ENCODE data around the gene TST. TPM values are rescaled to one million over a fixed set of nuclear protein-coding genes. Genes with fewer than 3 reads are reported as not detected.

TST gene
- total and polyA plus RNA-seq, 2 of the 8 experiments (the other 6 are each of a cell fraction or from before 2014, with no cell fraction given), result 22.6 to 61.6 TPM

- no peak overlapping the region for H2BK20ac ChIP-seq (ENCODE audit: low read length)
- 80% methylated on average over 43 of the region's 45 CpGs; no CpG with 5 or more reads in 1 of the 2 experiments for WGBS, 2 experiments (ENCODE audit: extremely low coverage in 1 of 2, insufficient coverage in 1 of 2, insufficient read length in 1 of 2, insufficient replicate concordance in 2 of 2, low coverage in 1 of 2, low lambda C conversion rate in 2 of 2, missing lambda C conversion rate in 1 of 2)
- peak overlapping the region; percentile 34; the same call in 1 of the 2 replicates for H3K18ac ChIP-seq (ENCODE audit: extremely low read depth, low read length)
- H3K4me1 ChIP-seq (replicated peaks in 1 of 4; ENCODE audit: control insufficient read depth in 3 of 4, insufficient read depth in 4 of 4, low read length in 3 of 4), result peaks cover 0 to 21% (median 10%) of the 10 kb centered on the region in 4 experiments; a peak in 6 of 7 replicates
- ChIA-PET CTCF (ENCODE audit: partially characterized antibody) (interaction anchor here (0.9 to 5.4 kb wide), 6 partner anchors 11 to 242 kb away, joined by 3 to 37 read pairs (median 5); no protein-coding TSS in a partner anchor), POLR2A (ENCODE audit: partially characterized antibody) (interaction anchor here (0.7 to 4.3 kb wide), 16 partner anchors 8 to 522 kb away, joined by 3 to 33 read pairs (median 4); partner anchors contain the start of gene KCTD17)
- peak overlapping the region; percentile 73 to 89 for H3K4me2 ChIP-seq (ENCODE audit: insufficient read depth in 1 of 2, low read depth in 2 of 2, low read length in 2 of 2)
- H4K5ac ChIP-seq (ENCODE audit: insufficient read length, low read depth, low read length), result peak overlapping the region; percentile 62
- peak overlapping the region; percentile 10 for H4K91ac ChIP-seq (replicated peaks; ENCODE audit: insufficient read length, low read length)
- no peaks in the 10 kb centered on the region for H3K9me3 ChIP-seq (ENCODE audit: insufficient read depth in 2 of 2, low read depth in 1 of 2, low read length in 1 of 2)
- H2AFZ ChIP-seq (ENCODE audit: low read length), result no peak overlapping the region
- peak overlapping the region; percentile 21 for H3K4ac ChIP-seq (replicated peaks; ENCODE audit: insufficient read length, low read depth, low read length)
- no peak for TF ChIP-seq TEAD4 (IDR thresholded peaks at IDR 0.05; ENCODE audit: low read depth, low read length)
- TF ChIP-seq SUZ12 (IDR thresholded peaks at IDR 0.05; ENCODE audit: low read length), result no peak
- H3K9ac ChIP-seq (replicated peaks in 1 of 4; ENCODE audit: extremely low read depth in 1 of 4, low read depth in 3 of 4, low read length in 3 of 4), result peak overlapping the region in 3 of 4 experiments; percentile 31 to 88 (median 79); a peak in 4 of 7 replicates
- no peak overlapping the region for H3K27ac ChIP-seq (ENCODE audit: low read depth, low read length)
- H2BK15ac ChIP-seq (ENCODE audit: low read length), result no peak overlapping the region
- no peak overlapping the region for H2AK5ac ChIP-seq (ENCODE audit: low read depth, low read length)
- H4K20me1 ChIP-seq (replicated peaks in 1 of 2; ENCODE audit: control insufficient read depth in 1 of 2, insufficient read depth in 2 of 2, low read length in 2 of 2), result peaks cover 9 to 31% of the 10 kb centered on the region in 2 experiments
- no peak overlapping the region for H3K14ac ChIP-seq (ENCODE audit: insufficient read length)
- H3K23ac ChIP-seq (ENCODE audit: insufficient read length), result no peak overlapping the region
- no peaks in the 10 kb centered on the region for H3K27me3 ChIP-seq (replicated peaks in 1 of 4; ENCODE audit: control insufficient read depth in 3 of 4, extremely low read depth in 1 of 4, insufficient read depth in 3 of 4, low read length in 3 of 4)
- H3K79me2 ChIP-seq (ENCODE audit: control insufficient read depth in 1 of 2, insufficient read depth in 2 of 2, low read length in 2 of 2), result peaks cover 0 to 25% of the 10 kb centered on the region in 2 experiments; a peak in 3 of 4 replicates
- H3K23me2 ChIP-seq (ENCODE audit: low read depth, low read length), result peaks cover 11% of the 10 kb centered on the region
- H2BK5ac ChIP-seq (ENCODE audit: low read depth, low read length), result no peak overlapping the region
- no peak overlapping the region for H2BK120ac ChIP-seq (replicated peaks; ENCODE audit: low read depth, low read length)
- no peak overlapping the region for H2BK12ac ChIP-seq (ENCODE audit: low read depth, low read length)
- H4K8ac ChIP-seq (ENCODE audit: extremely low read depth, insufficient read depth, low read length), result peak overlapping the region; percentile 39
- FAIRE-seq, result no peak
- H3K56ac ChIP-seq (replicated peaks; ENCODE audit: insufficient read length, low read depth, low read length), result no peak overlapping the region
- no peak for DNase-seq (ENCODE audit: low read depth in 1 of 2, low spot score in 2 of 2)
- H3K36me3 ChIP-seq (ENCODE audit: control insufficient read depth in 2 of 4, insufficient read depth in 4 of 4, low read length in 3 of 4), result peaks cover 0 to 13% (median 1%) of the 10 kb centered on the region in 4 experiments; a peak in 2 of 8 replicates
- peaks cover 6% of the 10 kb centered on the region for H3K79me1 ChIP-seq (ENCODE audit: low read depth, low read length)
- peak overlapping the region; percentile 70 to 86 (median 78) for H3K4me3 ChIP-seq (ENCODE audit: extremely low read depth in 1 of 4, insufficient read depth in 2 of 4, low read depth in 3 of 4, low read length in 4 of 4)
Measured at GRCh38 chr22:37018086-37018814, 997 bp downstream of the TST start.

Data from H1 (cell line).